K562 treated with DMSO at 1 percent for 48 hours (cell line): Measurements from ENCODE around the gene HNRNPD. TPM values are rescaled to one million over a fixed set of nuclear protein-coding genes. Genes with fewer than 3 reads are reported as not detected.

Source experiments
- total RNA-seq: library from RNA; unstranded; fragments of 300-600 nt; gene quantifications from 2 replicates; pipeline ENCODE4 v1.2.3, GENCODE V29; 2022; ENCODE audit warnings: low replicate concordance; ENCODE audit errors: extremely low read depth

The HNRNPD gene, protein sequence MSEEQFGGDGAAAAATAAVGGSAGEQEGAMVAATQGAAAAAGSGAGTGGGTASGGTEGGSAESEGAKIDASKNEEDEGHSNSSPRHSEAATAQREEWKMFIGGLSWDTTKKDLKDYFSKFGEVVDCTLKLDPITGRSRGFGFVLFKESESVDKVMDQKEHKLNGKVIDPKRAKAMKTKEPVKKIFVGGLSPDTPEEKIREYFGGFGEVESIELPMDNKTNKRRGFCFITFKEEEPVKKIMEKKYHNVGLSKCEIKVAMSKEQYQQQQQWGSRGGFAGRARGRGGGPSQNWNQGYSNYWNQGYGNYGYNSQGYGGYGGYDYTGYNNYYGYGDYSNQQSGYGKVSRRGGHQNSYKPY
- not detected in 2 replicates for total RNA-seq

DNA sequence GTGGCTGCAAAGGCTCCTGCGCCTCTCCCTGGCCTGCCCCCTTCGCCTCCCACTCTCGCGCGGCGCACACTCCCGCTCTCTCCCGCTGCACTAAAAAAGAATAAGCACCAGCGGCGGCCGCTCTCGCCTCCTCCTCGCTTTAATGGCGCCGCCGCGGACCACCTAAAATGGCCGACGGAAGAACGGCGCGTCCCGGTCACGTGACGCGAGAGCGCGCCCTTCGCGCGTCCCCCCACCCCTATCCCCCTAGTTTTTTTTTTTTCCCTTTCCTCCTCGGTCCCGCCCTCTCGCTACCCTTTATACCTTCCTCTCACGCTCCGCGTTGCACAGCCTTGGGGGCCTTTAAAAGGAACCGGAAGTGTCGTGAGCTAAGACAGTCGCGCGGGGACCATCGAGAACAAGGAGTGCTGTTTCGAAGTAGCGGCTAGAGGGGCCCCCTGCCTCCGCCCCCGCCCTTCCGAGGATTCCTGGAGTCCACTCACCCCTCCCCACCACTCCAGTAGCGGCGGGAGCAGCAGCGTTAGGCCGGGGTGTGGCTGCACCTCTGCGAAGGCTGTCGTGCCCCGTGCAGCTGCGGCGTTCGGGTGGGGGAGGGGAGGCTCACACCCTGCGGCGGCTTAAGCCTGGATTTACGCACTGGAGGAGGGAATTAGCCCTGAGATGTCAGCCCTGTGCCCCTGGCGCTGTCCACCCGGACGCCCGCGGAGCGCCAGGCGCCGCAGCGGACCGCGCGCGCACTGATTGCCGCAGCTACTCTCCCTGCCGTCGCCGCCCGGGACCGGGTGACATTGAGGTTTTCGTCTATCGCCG lies at the start of gene HNRNPD:
HNRNPD (minus strand) TSS at position 176 of the 810 bp plus-strand sequence. CDS start 313 bp downstream, outside the sequence.

Other genes starting within 250 kb of the HNRNPD start
- gene HNRNPDL, start 56.5 kb upstream of the HNRNPD start, total RNA-seq = not detected in 2 replicates
- gene ENOPH1, start 56.6 kb upstream of the HNRNPD start, total RNA-seq = not detected in 2 replicates
- not detected in 2 replicates for gene TMEM150C, start 188.0 kb upstream of the HNRNPD start, total RNA-seq